ENCODE results near the gene PRRX2.
"Not testable (repeated sequence)": the region's sequence is repeated elsewhere in the genome, so short reads cannot be mapped to it uniquely, and the experiment has no call there.

The PRRX2 gene

DNA sequence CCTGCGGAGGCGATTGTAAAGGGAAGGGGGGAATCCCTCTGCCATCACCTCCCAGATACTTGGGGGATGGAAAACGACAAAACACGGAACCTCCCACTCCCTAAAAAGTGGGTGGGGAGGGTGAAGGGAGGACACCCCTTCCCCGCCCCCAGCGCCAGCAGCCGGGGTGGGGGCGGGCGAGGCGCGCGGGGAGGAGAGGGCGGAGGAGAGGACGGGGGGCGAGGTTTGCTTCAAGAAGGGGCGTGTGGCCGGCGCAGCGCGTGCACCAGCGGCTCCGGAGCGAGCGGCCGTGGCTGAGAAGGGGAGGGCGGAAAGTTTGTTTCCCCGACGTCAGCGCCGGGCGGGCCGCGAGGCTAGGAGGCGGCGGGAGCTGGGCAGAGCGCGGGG lies at the start of gene PRRX2:
Gene PRRX2, plus strand, starts transcription at position 259 of the 387 bp plus-strand sequence. CDS start 221 bp downstream, outside the sequence.
- DNase-seq: peak; percentile 46

- DNase-seq: no peak
These were observed 48.3 kb upstream of the PRRX2 start for GRCh38 chr9:129617167-129617566.

- DNase-seq: no peak
These were observed 45.4 kb upstream of the PRRX2 start for GRCh38 chr9:129619787-129620668.

GRCh38 chr9:129620669-129621295 lies 44.7 kb upstream of the PRRX2 start, which contains the start of gene C9orf50:
Gene C9orf50, minus strand, starts transcription at chr9:129621101. Its CDS starts 527 bp downstream, at chr9:129620574.
- no peak for DNase-seq

- no peak for DNase-seq
These were observed 42.1 kb upstream of the PRRX2 start for GRCh38 chr9:129623331-129623730.

- DNase-seq: peak; percentile 77
These were observed 41.2 kb upstream of the PRRX2 start for GRCh38 chr9:129624168-129624759.

DNA sequence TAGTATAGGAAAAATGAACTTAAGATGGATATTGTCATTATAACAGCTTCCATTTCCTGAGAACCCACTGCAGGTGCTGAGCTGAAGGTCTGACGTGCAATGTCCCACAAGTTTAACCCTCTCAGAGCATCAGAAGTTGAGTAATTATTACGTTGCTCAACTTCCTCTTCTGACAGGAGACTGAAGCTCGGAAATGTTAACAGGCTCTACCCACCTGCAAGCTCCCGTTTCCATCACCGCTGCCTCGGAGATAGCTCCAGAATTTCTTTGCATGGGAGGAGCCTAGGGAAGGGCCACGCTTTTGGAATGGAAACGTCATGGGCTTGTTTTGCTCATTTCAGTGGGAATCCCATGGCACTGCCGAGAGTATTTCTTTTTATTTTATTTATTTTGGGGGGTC lies 40.5 kb upstream of the PRRX2 start:
- no peak for DNase-seq

DNA sequence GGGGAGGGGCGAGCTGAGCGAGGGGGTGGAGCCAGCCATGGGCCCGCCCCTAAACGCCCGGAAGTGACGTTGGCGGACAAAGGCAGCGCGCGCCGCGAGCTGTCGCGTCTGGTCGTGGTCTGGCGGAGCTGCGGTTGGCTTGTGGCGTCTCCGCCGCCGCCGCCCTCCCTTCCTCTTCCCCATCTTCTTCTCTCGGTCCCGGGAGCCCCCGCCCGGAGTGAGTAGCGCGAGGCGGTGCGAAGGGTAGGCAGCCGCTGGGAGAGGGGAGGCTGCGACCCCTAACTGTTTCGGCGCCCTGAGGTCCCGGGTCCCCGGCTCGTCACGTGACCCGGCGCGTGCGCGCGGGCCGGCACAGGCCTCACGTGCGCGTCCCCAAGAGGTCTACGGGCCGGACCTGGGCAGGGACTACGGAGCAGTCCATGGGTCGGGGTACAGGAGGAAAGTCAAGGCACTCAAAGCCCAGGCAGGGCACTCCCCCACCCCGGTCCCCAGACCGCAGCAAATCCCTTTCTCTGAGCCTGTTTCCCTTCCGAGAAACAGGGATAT lies 39.3 kb upstream of the PRRX2 start, which contains the start of gene NTMT1:
Gene NTMT1, plus strand, starts transcription at position 85 of the 546 bp plus-strand sequence. CDS start 6,541 bp downstream, outside the sequence.
- peak; percentile 89 for DNase-seq

GRCh38 chr9:129626625-129627284 lies 38.7 kb upstream of the PRRX2 start:
- peak; percentile 35 for DNase-seq

GRCh38 chr9:129627556-129628440 lies 37.6 kb upstream of the PRRX2 start:
- no peak for DNase-seq

DNA sequence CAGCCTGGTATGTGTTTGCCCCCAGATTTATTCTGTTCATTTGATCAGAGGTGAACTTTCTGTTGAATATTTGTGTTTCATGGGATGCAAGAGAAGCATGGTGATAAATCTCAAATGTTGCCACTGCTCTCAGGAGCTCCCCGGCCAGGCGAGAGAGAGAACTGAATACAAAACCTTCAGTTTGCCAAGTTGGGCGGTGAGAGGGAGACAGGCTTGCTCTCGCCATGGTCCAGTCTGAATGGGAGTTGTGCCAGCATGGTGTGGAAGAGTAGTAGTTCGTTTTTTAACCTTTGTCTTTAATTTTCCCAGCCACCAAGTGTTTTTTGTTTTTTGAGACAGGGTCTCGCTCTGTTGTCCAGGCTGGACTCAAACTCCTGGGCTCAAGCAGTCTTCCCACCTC lies 36.7 kb upstream of the PRRX2 start:
- no peak for DNase-seq

DNA sequence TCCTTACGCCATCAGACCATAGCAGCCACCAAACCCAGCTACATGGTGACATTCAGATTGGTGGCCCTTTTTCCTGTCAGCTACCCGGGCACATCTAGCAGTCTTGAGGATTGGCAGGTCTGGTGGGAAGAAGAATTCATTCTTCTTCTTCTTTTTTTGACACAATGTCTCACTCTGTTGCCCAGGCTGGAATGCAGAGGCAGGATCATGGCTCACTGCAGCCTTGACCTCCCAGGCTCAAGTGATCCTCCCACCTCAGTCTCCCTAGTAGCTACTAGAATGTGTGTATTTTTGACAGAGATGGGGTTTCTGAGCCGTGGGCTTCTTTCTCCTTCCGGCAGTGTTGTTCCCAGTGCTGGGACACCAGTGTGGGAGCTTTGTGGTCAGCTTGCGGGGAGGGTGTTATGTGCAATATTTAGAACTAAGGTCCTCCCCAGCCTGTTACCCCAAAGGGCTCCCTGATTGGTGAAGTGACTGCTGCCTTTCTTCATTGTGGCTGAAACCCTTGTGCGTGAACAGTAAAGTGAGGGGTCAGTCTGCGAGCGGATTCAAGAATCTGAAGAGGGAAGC lies 36.1 kb upstream of the PRRX2 start:
- DNase-seq: no peak

GRCh38 chr9:129630967-129631673 lies 34.3 kb upstream of the PRRX2 start:
- no peak for DNase-seq

DNA sequence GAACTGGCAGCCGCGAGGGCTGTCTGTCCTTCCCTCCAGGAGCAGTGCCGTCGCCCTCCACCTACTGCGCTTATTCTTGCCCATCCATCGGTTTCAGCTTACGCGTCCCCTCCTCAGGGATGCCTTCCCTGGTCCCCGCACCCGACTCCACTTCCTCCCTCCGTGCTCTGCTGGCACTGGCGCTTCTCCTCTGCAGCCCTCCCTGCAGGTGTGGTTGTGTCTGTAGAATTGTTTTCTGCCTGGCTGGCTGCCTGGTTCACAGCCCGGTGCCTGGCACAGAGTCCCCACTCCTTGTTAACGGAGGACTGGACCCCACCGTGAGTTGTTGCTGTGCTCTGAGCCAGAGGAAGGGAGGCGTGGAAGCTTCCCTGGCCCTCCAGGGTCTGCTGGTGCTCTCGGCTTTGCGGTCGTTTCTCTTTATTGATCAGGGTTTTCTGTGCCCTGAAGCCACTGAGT lies 33.7 kb upstream of the PRRX2 start:
- no peak for DNase-seq

GRCh38 chr9:129632460-129632859 lies 33.0 kb upstream of the PRRX2 start:
- DNase-seq: no peak

DNA sequence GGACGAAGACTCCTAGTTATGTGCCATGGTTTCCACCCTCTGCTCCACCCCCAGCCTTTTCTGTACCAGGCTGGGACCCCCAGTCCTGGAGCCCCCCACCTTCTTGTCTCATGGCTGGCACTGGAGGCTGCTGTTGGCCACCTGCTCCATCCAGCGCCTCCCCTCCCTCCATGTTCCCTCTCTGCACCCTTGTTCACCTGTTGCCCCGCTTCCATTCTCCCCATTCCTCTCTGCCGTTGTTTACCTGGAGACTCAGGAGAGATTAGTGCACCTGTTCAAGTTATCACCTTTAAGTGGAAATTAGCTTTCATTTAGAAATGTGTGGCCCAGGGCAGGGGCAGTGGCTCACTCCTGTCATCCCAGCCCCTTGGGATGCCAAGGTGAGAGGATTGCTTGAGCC lies 32.2 kb upstream of the PRRX2 start:
- no peak for DNase-seq

GRCh38 chr9:129633848-129634247 lies 31.6 kb upstream of the PRRX2 start:
- no peak for DNase-seq

DNA sequence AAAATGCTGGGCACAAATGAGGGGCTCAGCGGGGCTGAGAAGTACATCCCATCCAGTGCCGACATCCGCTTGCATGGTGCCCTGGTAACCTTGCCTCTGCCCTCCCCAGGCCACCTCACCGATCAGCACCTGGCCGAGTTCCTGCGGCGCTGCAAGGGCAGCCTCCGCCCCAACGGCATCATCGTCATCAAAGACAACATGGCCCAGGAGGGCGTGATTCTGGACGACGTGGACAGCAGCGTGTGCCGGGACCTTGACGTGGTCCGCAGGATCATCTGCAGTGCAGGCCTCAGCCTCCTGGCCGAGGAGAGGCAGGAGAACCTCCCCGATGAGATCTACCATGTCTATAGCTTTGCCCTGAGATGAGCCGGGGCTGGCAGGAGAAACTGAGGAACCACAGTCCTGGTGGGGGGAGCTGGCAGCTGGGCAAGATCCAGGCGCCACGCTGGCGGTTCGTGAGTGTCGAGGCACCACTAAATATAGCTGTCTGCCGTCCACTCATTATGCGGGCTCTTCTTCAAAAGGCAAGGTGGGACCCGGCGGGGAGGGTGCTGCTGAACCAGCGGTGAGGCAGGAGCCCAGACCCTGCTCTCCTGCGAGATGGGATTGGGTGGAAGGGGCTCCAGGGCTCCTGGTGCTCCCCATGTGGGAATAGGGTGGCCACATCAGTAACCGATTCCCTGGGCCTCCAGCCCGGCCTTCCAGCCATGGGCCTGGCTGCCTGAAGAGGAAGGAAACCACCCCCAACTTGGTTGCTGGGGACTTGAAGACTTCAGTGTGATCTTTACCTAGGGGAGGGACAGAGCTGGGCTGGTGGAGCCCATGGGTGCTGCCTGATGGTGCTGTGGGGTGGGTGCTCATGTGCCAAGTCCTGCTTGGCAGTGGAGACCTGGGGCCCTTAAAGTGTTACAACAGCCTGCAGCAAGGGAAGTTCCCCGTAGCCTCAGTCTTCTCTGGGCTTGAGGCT lies 30.1 kb upstream of the PRRX2 start:
- no peak for DNase-seq

GRCh38 chr9:129636343-129636742 lies 29.1 kb upstream of the PRRX2 start:
- not testable (repeated sequence) for DNase-seq

Data from stimulated activated CD4-positive, alpha-beta T cell treated with anti-CD3 and anti-CD28 coated beads, Interleukin-4, amount 100 ng/mL, for 1 hour (primary cell).